Breast epithelium (tissue), 3 donors: ENCODE data around the gene DSCAM.

Experiments used
- CTCF ChIP-seq, 3 donors: fragments of 450-650 bp; IDR thresholded peaks; one replicate each; pipeline ENCODE4 v1.5.1; 2016 to 2017; ENCODE audit warnings: antibody characterized with exemption in 3 of 3, mild to moderate bottlenecking in 3 of 3, moderate library complexity in 3 of 3
- POLR2A ChIP-seq: fragments of 450-650 bp; IDR thresholded peaks from one replicate; pipeline ENCODE4 v1.6.1; 2016; ENCODE audit warnings: antibody characterized with exemption, mild to moderate bottlenecking, moderate library complexity

DNA sequence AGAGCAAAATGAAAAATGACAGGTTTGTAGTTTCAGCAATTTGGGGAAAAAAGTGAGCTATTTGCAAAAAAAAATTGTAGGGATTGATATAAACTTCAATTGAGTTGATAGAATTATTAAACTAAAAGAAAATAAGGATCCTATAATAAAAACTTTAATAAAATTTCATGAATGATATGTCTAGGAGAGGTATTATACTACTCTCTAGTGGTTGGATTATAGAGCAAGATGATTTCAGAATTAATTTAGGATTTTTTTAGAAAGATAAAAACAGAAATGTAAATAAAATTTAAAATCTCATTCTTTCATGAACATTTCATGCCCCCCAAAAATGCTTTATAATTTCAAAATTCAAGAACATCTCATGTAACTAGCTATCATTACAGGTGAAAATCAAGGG, 430.4 kb downstream of the DSCAM start:
- TF ChIP-seq CTCF (IDR thresholded peaks at IDR 0.05), result no peak
- TF ChIP-seq POLR2A, result no peak
